GM19397 (cell line): ENCODE data around the gene CHRM4.

Experiments
- ATAC-seq: cut with Tn5 transposase; IDR thresholded peaks from one replicate; pipeline ENCODE4 v1.9.1; 2021; ENCODE audit warnings: mild to moderate bottlenecking, moderate library complexity; ENCODE audit not compliant: unreplicated experiment

Gene CHRM4

DNA sequence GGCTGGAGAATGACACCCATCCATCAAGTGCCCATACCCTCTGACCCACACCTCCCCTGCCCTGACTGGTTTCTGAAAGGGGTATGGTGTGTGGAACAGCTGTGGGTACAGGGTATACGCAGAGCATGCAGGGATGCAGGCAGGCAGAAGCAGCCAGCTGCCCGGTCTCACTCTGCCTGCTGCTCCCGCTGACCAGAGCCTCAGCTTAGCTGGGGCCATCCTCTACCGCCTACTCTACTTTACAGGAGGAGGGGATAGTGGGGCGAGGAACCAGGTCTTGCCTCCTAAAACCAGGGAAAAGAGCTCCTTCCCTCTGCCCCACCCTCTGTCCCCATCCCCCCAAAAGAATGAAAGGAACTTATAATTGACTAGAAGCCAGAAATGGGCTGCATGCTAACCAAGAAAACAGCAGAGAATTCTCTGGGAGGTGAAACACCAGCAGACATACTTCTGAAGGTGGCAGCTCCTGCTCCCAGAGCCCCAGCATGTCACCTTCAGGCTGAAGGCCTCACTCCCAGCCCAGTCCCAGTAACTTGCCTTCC is 13.0 kb upstream of the CHRM4 start:
- no peak for ATAC-seq

DNA sequence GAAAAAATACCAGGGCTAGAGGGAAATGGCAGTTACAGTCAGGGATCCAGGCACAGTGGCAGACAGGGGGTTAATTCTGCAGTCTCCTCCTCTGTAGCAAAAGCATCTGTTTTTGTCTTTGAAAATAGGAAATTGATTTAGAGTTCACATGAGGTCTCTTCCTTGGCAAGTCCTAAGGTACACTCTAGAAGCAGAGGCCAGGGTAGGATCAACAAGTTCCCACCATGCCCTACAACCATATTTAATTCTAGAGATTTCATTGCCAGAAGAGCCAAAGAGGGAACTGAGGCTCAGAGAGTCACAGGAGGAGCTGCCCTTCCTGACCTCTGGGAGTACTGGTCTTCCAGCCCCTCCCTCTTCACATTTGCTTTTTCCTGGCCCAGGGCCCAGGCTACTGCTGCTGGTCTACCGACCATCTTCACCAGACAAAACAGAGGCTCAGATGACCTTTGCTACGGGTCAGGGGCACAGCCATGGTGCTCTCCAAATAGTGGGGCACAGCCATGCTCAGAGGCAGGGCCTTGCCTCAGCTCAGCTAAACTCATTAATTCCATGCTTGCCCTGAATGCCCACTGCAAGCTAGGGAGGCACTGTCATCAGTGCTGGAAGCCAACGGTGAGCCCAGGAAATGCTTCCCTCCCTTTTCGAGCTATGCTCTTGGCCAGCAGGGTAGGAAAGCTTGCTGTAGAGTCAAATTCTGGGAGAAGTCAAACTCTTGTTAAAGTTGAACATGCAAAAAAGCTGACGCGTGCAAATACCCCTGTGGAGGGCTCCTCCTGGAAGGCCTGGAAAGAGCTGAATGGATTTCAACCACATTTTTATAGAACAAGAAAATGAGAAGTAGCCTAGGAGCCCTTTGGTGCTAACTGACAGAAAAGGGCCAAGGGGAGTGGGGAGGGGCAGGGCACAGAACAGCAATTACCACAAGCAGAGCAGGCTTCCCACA is 11.7 kb upstream of the CHRM4 start:
- no peak for ATAC-seq

DNA sequence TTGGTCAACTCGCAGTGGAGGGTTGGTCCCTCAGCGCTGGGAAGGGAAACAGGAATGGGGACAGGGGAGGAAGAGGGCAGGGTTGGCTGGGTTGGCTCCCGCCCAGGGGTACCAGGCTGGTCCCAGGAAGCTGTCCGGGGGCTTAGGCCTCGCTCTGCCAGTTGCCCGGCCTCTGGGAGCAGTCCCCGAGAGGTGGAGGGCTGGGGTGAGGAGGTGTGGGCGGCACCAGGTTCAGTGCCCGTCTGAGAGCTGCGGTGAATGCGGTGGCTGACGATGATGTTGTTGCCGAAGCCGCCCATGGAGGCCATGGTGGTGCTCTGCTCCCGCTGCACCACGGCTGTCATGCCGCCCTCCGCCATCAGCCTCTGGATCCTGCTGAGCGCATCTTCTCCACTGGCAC is 6.0 kb upstream of the CHRM4 start:
- no peak for ATAC-seq

DNA sequence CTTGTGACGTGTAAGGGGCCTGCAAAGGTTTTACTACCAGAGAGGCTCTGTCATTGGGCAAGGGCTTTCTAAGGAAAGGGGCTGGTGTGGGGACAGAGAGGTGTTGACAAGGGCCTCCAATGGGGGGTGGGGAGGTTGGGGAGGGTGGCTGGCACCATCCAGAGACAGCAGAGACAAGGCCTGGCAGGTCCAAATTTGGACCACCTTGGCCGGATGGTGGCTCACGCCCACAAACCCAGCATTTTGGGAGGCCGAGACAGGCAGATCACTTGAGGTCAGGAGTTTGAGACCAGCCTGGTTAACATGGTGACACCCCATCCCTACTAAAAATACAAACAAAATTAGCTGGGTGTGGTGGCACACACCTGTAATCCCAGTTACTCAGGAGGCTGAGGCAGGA is 2.2 kb upstream of the CHRM4 start:
- no peak for ATAC-seq

DNA sequence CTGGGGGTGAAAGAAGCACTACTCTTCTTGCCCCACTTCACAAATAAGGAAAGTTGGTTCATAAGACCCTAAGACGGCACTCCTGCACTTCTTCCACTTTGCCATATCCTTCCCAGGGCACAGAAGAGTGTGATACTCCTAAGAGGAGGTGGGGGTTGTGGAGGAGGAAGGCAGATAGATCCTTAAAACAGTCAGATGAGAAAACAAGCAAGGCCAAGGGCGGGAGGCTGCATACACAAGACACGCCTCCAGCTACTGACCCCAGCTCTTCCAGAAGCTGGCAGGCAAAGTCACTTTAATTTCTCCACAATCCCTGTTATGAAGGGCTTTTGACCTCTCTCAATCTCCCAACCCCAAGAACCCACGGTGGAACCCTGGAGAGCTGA is 1.6 kb upstream of the CHRM4 start:
- no peak for ATAC-seq

DNA sequence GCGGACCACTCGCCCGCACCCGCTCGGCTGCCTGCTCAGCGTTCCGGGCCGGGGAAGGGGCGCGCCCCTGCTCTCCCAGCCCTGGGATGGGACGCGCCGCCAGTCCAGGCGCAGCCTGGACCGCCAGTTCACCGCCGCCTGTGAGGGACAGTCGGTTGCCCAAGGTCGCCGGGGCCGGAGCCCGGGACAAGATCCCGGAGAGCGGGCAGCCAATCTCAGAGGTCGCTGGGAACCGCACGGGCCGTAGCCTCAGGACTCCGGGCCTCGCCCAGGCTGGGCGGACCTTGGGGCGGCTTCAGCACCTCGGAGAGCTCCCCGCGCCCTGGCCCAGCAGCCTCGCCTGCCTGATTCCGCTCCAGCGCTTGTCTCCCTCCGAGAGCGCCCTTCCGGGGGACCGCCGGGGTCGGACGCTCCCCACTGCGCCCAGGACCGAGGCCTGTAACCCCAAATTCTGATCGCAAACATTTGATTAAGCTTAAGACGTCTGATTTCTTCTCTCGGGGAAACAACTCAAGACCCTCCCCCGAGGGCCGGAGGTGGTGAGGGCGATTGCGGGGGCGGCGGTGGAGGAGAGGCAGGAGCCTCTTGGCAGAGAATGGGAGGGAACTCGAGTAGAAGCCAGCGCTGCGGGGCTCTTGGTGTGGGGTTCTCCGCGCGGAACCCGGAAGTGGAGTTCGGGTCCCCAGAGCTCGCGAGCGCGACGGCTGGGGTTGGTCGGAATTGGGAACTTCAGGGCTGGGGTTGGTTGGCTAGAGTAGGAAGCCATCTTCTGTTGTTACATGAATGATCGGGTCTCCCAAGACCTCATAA is 1.1 kb upstream of the CHRM4 start:
- ATAC-seq = peak; percentile 62

DNA sequence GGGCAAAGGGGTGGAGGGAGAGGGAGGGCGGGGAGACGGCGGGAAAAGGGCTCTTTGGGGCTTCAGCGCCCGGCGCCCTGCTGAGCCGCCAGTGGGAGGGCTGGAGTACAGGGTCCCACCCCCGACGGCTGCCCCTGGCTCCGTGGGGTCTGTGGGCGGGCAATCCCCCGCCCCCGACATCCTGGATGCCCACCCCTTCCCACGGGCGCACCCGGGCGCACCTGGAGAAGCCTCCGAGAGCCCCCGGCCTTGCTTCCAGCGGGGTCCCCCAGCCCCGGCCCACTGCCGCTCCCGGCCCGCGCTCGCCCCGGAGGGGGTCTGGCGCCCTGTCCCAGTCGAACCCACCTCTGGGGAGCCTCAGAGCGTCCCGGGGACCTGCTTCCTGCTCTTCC is 394 bp downstream of the CHRM4 start:
- no peak for ATAC-seq

DNA sequence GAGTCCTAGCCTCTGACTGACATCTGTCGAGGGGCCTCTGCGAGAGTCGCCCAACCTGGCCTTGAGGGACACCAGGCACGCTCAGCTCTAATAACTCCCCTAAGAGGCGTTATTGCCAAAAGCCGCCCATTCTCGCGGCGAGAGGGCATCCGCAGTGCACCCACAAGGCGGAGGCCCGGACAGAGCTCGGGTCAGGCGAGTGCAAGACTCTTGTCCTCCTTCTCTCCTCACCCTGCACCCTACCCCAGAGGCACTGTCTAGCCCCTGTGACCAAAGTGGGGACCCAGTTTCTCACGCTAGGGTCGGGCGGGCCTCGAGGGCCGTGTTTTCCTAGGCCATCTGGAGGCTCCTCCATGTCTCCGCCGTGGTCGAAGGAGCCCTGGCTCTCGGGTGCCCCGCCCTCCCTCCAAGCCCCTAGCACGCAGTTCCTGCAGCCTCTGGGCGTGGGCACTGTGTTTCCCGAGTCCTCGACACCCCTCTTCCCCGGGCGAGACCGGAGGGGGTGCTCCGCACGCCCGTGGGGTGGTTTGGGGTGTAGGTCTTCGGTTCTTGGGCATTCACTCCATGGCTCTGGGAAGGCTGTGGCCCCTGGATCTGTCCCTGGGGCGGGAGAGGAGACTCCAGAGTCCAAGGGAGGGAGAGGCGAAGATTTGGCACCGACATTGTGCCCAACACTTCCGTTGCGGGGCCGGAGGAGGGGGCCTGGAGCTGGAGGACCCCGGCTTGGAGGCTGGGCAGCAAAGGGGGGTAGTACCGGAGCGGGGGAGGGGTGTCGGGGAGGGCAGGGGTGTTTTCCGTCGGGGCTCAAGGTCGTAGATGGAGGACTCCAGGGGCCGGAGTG is 1.0 kb downstream of the CHRM4 start:
- ATAC-seq = no peak

DNA sequence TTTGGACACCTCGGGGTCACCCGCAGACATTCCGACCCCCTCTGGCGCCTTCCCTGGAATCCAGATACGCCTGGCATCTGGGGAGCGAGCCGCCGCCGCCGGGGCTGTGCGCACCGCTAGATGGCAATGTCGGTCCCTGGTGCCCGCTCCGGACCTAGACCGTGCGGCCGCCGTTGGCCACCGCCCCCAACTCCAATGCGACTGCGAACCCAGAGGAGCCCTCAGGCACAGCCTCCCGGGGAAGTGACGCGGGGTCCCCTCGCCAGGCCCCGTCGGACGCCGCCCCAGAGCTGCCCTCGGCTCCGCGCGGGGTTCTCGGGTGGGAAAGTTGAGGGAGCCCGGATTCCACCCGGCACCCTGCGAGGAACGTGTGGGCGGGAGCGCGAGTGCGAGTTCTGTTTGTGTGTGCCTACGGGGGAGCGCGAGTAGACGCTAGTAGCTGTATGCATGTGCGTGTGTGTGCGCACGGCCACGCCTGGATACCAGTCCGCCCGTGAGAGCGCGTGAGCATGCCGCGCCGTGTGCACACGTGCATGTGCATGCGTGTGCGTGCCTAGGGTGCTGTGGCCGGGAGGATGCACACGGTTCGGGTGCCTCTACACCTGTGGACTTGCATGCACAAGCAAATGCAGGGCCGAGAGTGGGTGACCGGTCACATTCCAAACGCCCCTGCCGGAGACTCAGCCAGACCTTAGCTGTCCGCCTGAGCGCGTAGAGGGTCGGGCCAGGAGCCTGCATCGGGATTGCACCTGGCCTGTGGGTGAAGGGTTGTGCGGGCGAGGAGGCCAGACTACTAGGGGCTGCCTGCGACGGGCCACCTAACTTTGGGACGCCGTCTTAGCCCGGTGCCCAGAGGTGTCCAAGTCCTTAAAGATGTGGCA is 1.9 kb downstream of the CHRM4 start:
- ATAC-seq = peak; percentile 51

DNA sequence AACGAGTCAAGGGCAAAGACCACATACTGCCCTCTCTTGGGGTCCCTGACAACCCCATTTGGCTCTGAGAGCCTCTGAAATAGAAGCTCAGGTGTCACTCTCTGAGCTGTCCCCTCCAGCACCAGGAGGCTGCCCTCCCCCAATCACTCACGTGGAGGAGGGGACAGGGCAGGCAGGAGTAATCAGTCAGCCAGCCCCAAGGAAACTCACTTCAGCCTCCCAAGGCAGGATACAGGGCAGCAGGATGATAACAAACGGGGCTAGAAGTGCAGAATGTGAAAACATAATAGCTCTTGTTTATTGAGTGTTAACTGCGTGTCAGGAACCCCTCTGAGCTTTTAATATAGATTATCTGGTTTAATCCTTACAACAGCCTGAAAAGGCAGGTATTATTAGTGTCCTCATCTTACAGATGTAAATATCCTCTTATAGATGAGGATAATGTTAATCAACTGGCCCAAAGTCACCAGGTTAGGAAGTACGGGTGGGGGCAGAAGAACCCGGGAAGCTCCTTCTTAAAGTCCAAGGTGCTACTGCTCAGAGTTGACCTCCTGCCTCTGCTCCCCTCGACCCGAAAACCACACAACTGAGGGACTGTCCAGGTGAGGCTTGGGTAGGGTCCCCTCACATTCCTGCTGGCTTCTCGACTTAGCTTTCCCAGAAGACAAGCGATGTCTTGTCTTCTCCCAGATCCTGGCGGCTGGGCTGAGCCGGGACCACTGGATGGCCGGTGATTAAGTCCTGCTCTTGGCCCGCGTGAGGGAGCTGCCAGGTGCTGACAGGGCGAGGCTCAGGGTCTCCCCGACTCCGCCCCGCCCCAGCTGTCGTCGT is 2.7 kb downstream of the CHRM4 start:
- ATAC-seq = no peak

DNA sequence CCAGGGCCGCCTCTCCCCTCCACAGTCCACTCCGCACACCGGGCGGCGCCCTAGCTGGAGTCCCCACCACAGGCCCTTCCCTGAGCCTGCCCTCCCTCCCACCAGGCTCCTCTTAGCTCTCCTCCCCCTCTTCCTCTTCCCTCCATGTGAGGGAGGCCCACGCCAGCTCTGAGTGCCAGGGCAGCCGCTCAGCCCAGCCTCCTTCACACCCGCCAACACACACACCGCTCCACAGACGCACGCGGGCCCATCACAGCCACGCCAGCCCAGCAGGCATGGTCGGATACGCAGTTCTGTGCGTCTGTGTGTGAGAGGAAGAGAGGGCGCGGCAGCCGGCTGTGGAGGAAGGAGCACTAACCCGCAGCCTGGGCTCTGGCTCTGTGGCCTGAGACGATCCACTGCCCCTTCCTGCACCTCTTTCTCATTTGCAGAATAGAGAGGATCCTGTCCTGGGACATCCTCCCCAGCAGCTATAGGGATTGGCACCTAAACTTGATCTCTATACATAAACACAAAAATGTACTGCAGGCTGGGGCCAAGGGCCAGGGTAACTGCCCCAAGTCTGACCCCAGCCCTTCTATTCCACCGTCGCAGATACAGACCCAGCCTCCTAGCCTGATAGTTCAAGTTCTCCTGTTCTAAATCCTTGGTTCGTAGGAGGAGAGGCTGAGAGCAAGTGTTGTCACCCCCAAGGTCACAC is 3.5 kb downstream of the CHRM4 start:
- ATAC-seq = no peak

DNA sequence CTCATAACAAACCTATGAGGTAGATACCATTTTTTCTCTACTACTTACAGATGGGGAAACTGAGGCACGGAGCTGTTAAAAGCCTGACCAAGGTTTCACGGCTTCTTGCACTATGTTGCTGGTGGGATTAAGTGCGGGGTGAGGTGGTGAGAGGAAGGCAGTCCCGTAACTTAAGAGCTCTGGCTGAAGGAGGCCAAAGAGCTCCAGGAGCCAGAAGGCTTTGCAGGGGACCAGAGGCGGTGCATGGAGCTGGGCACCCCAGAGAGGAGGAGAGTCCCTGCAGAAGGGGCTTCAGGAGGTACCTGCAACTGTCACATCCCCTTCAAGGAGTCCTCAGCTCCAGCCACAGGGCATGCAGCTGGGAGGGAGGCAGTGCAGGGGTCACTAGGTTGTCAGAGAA is 4.1 kb downstream of the CHRM4 start:
- ATAC-seq = no peak

DNA sequence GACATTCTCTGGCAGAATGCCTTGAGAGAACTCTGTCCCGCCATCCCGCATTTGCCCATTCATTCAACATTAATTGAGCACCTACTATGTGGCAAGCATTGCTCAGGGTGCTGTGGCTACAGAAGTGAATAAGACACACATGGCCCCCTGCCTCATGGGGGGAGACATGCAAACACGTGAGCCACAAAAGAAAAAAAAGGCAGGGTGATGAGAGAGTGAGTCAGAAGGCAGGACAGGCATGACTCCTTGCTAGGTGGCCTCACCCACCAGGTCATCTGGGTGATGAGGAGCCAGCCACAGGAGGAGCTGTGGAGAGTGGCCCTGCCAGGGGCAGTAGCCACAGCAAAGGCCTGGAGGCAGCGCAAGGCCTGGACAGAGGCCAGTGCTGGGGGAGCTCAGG is 4.9 kb downstream of the CHRM4 start:
- no peak for ATAC-seq

DNA sequence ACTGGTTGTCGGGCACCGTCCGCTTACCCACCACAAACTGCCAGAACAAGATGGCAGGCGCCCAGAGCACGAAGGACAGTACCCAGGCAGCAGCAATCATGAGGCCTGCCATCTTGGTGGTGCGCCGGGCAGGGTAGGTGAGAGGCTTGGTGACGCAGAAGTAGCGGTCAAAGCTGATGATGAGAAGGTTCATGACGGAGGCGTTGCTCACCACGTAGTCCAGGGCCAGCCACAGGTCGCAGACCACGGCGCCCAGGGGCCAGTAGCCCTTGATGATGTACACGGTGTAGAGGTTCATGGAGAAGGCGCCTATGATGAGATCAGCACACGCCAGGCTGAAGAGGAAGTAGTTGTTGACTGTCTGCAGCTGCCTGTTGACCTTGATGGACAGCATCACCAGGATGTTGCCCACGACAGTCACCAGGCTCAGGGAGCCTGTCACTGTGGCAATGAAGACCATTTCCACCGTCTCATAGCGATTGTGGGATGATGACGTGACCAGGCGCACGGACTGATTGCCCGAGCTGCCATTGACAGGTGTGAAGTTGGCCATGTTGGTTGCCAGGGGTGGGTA is 5.5 kb downstream of the CHRM4 start:
- no peak for ATAC-seq

DNA sequence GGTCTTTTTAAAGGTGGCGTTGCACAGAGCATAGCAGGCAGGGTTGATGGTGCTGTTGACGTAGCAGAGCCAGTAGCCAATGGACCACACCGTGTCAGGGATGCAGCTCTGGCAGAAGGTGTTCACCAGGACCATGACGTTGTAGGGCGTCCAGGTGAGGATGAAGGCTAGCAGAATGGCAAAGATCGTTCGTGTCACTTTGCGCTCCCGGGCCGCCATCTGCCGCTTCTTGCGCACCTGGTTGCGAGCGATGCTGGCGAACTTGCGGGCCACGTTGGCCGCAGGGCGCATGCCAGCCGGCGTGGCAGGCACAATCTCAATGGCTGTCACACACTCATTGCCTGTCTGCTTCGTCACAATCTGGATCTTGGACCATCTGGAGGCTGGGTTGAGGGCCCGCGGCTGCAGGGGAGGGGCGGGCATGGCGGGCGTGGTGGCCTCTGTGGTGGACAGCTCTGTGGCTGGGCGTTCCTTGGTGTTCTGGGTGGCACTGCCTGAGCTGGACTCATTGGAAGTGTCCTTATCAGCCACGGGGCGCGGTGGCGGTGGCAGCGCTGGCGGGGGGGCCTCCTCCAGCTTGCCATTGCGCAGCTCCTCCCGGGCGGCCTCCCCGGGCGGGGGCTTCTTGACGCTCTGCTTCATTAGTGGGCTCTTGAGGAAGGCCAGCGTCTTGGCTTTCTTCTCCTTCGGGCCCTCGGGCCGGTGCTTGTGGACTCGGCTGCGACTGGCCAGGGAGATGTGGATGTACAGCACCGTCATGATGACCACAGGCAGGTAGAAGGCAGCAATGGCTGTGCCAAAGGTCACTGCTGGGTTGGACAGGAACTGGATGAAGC is 6.2 kb downstream of the CHRM4 start:
- no peak for ATAC-seq

DNA sequence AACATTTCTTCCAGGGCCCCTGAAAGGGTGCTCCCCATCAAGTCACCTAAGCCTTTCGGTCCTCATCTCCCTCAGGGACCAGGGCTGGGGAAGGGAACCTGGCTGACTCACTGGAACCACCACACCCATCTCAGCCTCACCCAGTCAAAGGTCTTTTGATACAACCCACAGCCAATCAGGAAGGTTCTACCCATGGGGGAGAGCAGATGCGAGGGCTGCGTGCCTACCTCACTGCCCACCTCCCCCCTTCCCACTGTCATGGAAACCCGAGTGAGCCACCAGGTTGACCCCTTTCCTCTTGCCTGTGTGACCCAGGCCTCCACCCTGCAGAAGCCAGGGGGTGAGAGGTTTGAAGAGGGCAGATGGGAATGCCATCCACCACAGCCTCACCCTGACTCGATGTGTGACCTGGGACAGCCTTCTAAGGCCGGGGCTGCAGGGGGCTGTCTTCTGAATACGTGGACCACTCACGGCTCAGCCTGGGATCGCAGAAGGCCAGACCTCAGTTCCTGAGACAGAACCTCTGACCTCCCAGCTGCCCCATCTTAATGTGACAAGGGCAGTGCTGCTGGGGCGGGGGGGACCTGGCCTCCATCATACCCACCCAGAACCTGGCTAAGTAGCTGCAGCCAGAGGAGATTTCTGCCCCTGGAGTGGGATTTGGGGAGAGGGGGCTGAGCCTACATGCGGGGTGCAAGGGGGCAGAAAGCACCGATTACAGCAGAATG is 7.4 kb downstream of the CHRM4 start:
- ATAC-seq = no peak

DNA sequence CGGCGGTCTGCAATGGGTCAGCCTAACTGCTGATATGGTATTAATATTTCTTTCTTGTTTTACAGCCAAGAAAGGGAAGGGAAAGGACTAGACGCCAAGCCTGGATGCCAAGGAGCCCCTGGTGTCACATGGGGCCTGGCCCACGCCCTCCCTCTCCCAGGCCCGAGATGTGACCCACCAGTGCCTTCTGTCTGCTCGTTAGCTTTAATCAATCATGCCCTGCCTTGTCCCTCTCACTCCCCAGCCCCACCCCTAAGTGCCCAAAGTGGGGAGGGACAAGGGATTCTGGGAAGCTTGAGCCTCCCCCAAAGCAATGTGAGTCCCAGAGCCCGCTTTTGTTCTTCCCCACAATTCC is 8.2 kb downstream of the CHRM4 start:
- ATAC-seq = no peak
